Measurements from ENCODE around the gene ACBD6. TPM values are rescaled to one million over a fixed set of nuclear protein-coding genes. Genes with fewer than 3 reads are reported as not detected.

The ACBD6 gene
- total and polyA plus RNA-seq, 2 of the 4 experiments (the other 2 are of a cell fraction) = 52.5 to 59.1 TPM

- no peak overlapping the region for H4K8ac ChIP-seq (ENCODE audit: low read depth in 2 of 2, low read length in 2 of 2)
- no peak overlapping the region for H2AFZ ChIP-seq (replicated peaks; ENCODE audit: low read length, poor library complexity)
- no peak overlapping the region for H4K5ac ChIP-seq (ENCODE audit: low read depth, low read length)
- no peak overlapping the region for H2AK9ac ChIP-seq (replicated peaks; ENCODE audit: low read depth, low read length, poor library complexity)
- H3K18ac ChIP-seq (ENCODE audit: low read depth, low read length) = no peak overlapping the region
- DNase-seq (no peak), ATAC-seq (ENCODE audit: low read depth) (no peak)
- no peak overlapping the region for H3K9ac ChIP-seq (ENCODE audit: low read depth, low read length)
- dilution Hi-C loops (cut with HindIII; ENCODE audit: low sequenced_read_pairs, unreplicated experiment) (no loop called here), intact Hi-C loops (cut with micrococcal nuclease) (loop anchor here (10.0 kb wide), 1 partner anchor 514 kb away; the partner anchor contains the start of gene STX6), in situ Hi-C loops (cut with MboI; ENCODE audit: low sequenced_read_pairs) (loop anchor here (10.0 kb wide), 1 partner anchor 574 kb away; the partner anchor contains the start of gene IER5)
- peaks cover 14% of the 10 kb centered on the region for H3K4me1 ChIP-seq (ENCODE audit: control insufficient read depth, insufficient read depth, low read length)
- no TSS peak for BruUV-seq (replicated peaks)
- ChIA-PET CTCF (no interaction called here), POLR2A (ENCODE audit: unreplicated experiment) (no interaction called here)
- peaks cover 10% of the 10 kb centered on the region for H3K9me3 ChIP-seq (ENCODE audit: control insufficient read depth, insufficient read depth, low read length)
- no peak overlapping the region for H3K4me2 ChIP-seq (ENCODE audit: low read depth, low read length)
- H3K4ac ChIP-seq (ENCODE audit: low read depth, low read length) = no peak overlapping the region
- no peak overlapping the region for H4K91ac ChIP-seq (ENCODE audit: insufficient read depth, low read depth, low read length)
- H3K27me3 ChIP-seq (ENCODE audit: control insufficient read depth, insufficient read depth, low read length) = no peaks in the 10 kb centered on the region
- no peaks in the 10 kb centered on the region for H3K36me3 ChIP-seq (ENCODE audit: control insufficient read depth, insufficient read depth, low read length)
- no peak overlapping the region for H2BK15ac ChIP-seq (ENCODE audit: low read depth, low read length)
- H2BK120ac ChIP-seq (ENCODE audit: low read depth, low read length) = no peak overlapping the region
- no peak overlapping the region for H3K27ac ChIP-seq (ENCODE audit: insufficient read depth, low read length)
- H2BK5ac ChIP-seq (ENCODE audit: low read depth, low read length, poor library complexity, severe bottlenecking) = no peak overlapping the region
- no peak overlapping the region for H3K56ac ChIP-seq (ENCODE audit: extremely low read depth, insufficient read depth, low read length)
- no peak overlapping the region for H3K23ac ChIP-seq (ENCODE audit: low read depth, low read length)
- H3K4me3 ChIP-seq (ENCODE audit: insufficient read depth, low read depth, low read length) = no peak overlapping the region
- H2BK20ac ChIP-seq (ENCODE audit: low read depth, low read length) = no peak overlapping the region
- H2AK5ac ChIP-seq (ENCODE audit: low read depth, low read length) = no peak overlapping the region
- H3K79me1 ChIP-seq (ENCODE audit: low read depth in 1 of 2, low read length in 2 of 2) = peaks cover 0 to 3% of the 10 kb centered on the region in 2 experiments; a peak in 1 of 4 replicates
- WGBS, 2 experiments (ENCODE audit: extremely low coverage in 2 of 2, insufficient read length in 1 of 2) = no CpG with 5 or more reads among the region's 2 CpGs
- peaks cover 6% of the 10 kb centered on the region; the same call in 1 of the 2 replicates for H3K9me1 ChIP-seq (ENCODE audit: insufficient read depth, low read length)
- H3K14ac ChIP-seq (replicated peaks; ENCODE audit: low read depth, low read length) = no peak overlapping the region
- TF ChIP-seq FOS (IDR thresholded peaks at IDR 0.05; ENCODE audit: low read depth, low read length) (no peak), POLR2A (IDR thresholded peaks at IDR 0.05; ENCODE audit: low read depth, low read length) (no peak), RFX5 (IDR thresholded peaks at IDR 0.05; ENCODE audit: low read depth, low read length) (no peak), RCOR1 (IDR thresholded peaks at IDR 0.05; ENCODE audit: insufficient replicate concordance, low read length) (no peak), MAFK (IDR thresholded peaks at IDR 0.05; ENCODE audit: low read depth, low read length) (no peak), RAD21 (IDR thresholded peaks at IDR 0.05; ENCODE audit: low read length) (no peak), CEBPB (IDR thresholded peaks at IDR 0.05; ENCODE audit: low read depth, low read length) (no peak), CTCF (conservative IDR thresholded peaks at IDR 0.05; ENCODE audit: low read depth, low read length) (no peak), NFE2L2 (IDR thresholded peaks at IDR 0.05; ENCODE audit: low read depth, low read length) (no peak), CHD1 (IDR thresholded peaks at IDR 0.05; ENCODE audit: low read depth, low read length) (no peak), MAZ (IDR thresholded peaks at IDR 0.05; ENCODE audit: borderline replicate concordance, low read depth, low read length) (no peak), BHLHE40 (IDR thresholded peaks at IDR 0.05; ENCODE audit: low read depth, low read length) (no peak), MXI1 (IDR thresholded peaks at IDR 0.05; ENCODE audit: borderline replicate concordance, low read depth, low read length) (no peak)
- TF ChIP-seq, protein P1, sequence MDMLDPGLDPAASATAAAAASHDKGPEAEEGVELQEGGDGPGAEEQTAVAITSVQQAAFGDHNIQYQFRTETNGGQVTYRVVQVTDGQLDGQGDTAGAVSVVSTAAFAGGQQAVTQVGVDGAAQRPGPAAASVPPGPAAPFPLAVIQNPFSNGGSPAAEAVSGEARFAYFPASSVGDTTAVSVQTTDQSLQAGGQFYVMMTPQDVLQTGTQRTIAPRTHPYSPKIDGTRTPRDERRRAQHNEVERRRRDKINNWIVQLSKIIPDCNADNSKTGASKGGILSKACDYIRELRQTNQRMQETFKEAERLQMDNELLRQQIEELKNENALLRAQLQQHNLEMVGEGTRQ (IDR thresholded peaks at IDR 0.05; ENCODE audit: low read depth, low read length) = no peak
- TF ChIP-seq, protein P2, sequence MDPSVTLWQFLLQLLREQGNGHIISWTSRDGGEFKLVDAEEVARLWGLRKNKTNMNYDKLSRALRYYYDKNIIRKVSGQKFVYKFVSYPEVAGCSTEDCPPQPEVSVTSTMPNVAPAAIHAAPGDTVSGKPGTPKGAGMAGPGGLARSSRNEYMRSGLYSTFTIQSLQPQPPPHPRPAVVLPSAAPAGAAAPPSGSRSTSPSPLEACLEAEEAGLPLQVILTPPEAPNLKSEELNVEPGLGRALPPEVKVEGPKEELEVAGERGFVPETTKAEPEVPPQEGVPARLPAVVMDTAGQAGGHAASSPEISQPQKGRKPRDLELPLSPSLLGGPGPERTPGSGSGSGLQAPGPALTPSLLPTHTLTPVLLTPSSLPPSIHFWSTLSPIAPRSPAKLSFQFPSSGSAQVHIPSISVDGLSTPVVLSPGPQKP (IDR thresholded peaks at IDR 0.05; ENCODE audit: borderline replicate concordance, low read depth, low read length) = no peak
- no peaks in the 10 kb centered on the region; the same call in 1 of the 2 replicates for H4K20me1 ChIP-seq (ENCODE audit: insufficient read depth, low read length)
Observed at GRCh38 chr1:180510882-180511281, 8.5 kb upstream of the ACBD6 start.
